Sigmoid colon (tissue), 7 donors: Measurements from ENCODE around the gene GRID1. TPM values are rescaled to one million over a fixed set of nuclear protein-coding genes. Genes with fewer than 3 reads are reported as not detected.

Source experiments
- DNase-seq: peaks from one replicate; pipeline ENCODE4 v3.0.0-alpha.2; 2019
- H3K27ac ChIP-seq, 4 donors: fragments of 200-600 bp; sonication (generic); one replicate each; pipeline ENCODE4 v1.5.1; 2016 to 2019; ENCODE audit warnings: mild to moderate bottlenecking in 1 of 4
- H3K27me3 ChIP-seq, 3 donors: fragments of 200-600 bp; sonication (generic); one replicate each; pipeline ENCODE4 v1.5.1; 2019; ENCODE audit warnings: mild to moderate bottlenecking in 1 of 3
- H3K36me3 ChIP-seq, 4 donors: fragments of 200-600 bp; sonication (generic); one replicate each; pipeline ENCODE4 v1.5.1; 2016 to 2019
- H3K4me1 ChIP-seq, 4 donors: fragments of 200-600 bp; sonication (generic); one replicate each; pipeline ENCODE4 v1.5.1; 2017 to 2019
- H3K4me3 ChIP-seq, 4 donors: fragments of 200-600 bp; sonication (generic); one replicate each; pipeline ENCODE4 v1.5.1; 2017 to 2019; ENCODE audit warnings: mild to moderate bottlenecking in 2 of 4, moderate library complexity in 1 of 4
- H3K9me3 ChIP-seq, 4 donors: fragments of 200-600 bp in 3 of 4; sonication (generic) in 3 of 4; one replicate each; pipeline versions ENCODE4 v1.5.1 to v1.6.1; 2013 to 2019
- EP300 ChIP-seq, 4 donors: sonication (generic); formaldehyde crosslinking; IDR thresholded peaks; one replicate each; pipeline ENCODE4 v1.6.1; 2017; ENCODE audit warnings: antibody characterized with exemption in 4 of 4
- POLR2A ChIP-seq, 2 donors: fragments of 450-650 bp; IDR thresholded peaks; one replicate each; pipeline ENCODE4 v1.6.1; 2016; ENCODE audit warnings: antibody characterized with exemption in 2 of 2, mild to moderate bottlenecking in 2 of 2, moderate library complexity in 2 of 2
- POLR2AphosphoS5 ChIP-seq, 4 donors: sonication (generic); formaldehyde crosslinking; IDR thresholded peaks; one replicate each; pipeline ENCODE4 v1.6.1; 2017; ENCODE audit warnings: antibody characterized with exemption in 4 of 4
- WGBS, 2 donors: extraction: QIAGEN DNeasy Blood & Tissue Kit; methylation state at CpG; one replicate each; pipeline ENCODE4 v1.1.7; 2013; 5-methylcytosine and 5-hydroxymethylcytosine counted together
- intact Hi-C: fragments of 100-400 bp; cut with DNase I; formaldehyde crosslinking; loops from one replicate; pipeline ENCODE4 v1.15.1; 2023
- polyA plus RNA-seq, 3 donors: library from polyadenylated mRNA; stranded (reverse); fragments of 200-250 nt; gene quantifications; one replicate each; pipeline ENCODE4 v1.2.3, GENCODE V29; 2013
- total RNA-seq, 4 donors: library from RNA; depleted of rRNA; stranded (reverse); fragments of >200 nt; gene quantifications; one replicate each; pipeline ENCODE4 v1.1.0, GENCODE V29; 2016
- TF ChIP-seq, protein P1 (sequence below), 4 experiments: fragments of 450-650 bp in 3 of 4; fragments of 200-600 bp in 1 of 4; IDR thresholded peaks; one replicate each; pipeline ENCODE4 v1.5.1; 2016 to 2019; ENCODE audit warnings: antibody characterized with exemption in 4 of 4, mild to moderate bottlenecking in 3 of 4, moderate library complexity in 2 of 4
- donor health status: healthy with polysubstance abuse.
- donor health status: Bipolar disorder and iron deficiency.
- donor health status: healthy.

GRID1 gene
- total and polyA plus RNA-seq, 7 donors, result 0.66 to 4.7 (median 1.1) TPM; not detected in 2

DNA sequence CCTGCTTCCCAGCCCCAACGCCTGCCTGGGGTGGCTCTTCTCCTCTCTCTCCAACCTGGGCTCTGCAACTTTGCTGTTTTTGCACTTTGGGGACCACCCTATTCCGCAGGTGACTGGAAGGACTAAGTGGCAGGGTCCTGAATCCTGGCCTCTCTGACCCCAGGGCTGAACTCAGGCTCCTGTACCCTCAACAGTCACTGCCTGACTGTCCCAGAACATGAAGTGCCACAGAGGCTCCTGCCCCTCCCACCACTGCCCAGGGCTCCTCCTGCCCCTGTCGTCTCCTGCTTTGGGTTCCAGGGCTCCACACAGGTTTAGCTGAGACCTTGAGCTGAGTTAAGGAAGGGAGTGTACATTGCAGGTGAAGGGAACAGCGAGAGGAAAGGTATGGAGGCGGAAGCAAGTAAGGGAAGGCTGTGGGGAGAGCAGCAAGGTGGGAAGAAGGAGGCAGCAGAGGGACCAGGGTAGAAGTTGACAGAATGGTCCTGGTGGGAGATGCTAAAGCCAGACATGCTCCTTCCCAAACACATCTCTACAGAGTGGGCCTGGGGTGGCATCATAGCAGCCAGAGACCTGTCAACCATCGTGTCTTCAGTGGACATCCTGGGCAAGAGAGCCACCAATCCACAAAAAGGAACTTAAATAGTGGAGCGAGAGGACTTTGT lies 5.7 kb upstream of the GRID1 start:
- Histone ChIP-seq H3K36me3 (no peaks in the 10 kb centered on the region), H3K27me3 (peaks cover 9 to 68% (median 55%) of the 10 kb centered on the region in 3 donors), H3K9me3 (no peaks in the 10 kb centered on the region), H3K4me3 (no peak overlapping the region), H3K27ac (no peak overlapping the region), H3K4me1 (peaks cover 0 to 13% (median 9%) of the 10 kb centered on the region in 4 donors)
- peak; percentile 42 for DNase-seq
- no peak for TF ChIP-seq POLR2AphosphoS5 (IDR thresholded peaks at IDR 0.05)
- TF ChIP-seq, protein P1, sequence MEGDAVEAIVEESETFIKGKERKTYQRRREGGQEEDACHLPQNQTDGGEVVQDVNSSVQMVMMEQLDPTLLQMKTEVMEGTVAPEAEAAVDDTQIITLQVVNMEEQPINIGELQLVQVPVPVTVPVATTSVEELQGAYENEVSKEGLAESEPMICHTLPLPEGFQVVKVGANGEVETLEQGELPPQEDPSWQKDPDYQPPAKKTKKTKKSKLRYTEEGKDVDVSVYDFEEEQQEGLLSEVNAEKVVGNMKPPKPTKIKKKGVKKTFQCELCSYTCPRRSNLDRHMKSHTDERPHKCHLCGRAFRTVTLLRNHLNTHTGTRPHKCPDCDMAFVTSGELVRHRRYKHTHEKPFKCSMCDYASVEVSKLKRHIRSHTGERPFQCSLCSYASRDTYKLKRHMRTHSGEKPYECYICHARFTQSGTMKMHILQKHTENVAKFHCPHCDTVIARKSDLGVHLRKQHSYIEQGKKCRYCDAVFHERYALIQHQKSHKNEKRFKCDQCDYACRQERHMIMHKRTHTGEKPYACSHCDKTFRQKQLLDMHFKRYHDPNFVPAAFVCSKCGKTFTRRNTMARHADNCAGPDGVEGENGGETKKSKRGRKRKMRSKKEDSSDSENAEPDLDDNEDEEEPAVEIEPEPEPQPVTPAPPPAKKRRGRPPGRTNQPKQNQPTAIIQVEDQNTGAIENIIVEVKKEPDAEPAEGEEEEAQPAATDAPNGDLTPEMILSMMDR (IDR thresholded peaks at IDR 0.05), result no peak
- no peak for TF ChIP-seq POLR2A (IDR thresholded peaks at IDR 0.05)
- no peak for TF ChIP-seq EP300 (IDR thresholded peaks at IDR 0.05)
- 65 to 68% methylated on average over 7 of the region's 7 CpGs for WGBS, 2 donors
- intact Hi-C loops, result no loop called here

DNA sequence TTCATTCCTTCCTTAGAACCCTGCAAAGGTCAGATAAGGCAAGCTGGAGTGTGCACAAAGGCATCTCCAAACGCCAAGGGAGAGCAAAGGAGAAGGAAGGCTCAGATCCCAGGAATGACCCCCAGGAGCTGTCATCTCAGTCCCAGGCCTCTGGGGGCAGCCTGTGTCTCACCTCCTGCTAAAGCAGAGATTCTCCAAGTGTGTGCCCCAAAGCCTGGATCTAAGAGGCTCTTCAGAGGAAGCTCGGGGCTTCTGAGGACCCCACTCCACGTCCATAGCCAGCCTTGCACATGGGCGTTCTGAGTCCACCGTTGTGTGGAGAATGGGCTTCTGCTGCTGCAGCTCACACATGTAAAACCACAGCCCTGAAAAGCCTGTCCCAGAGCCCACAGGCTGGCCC lies 5.1 kb upstream of the GRID1 start:
- peaks cover 14 to 69% (median 58%) of the 10 kb centered on the region in 3 donors for H3K27me3 ChIP-seq
- no peaks in the 10 kb centered on the region for H3K36me3 ChIP-seq
- intact Hi-C loops, result no loop called here
- TF ChIP-seq EP300 (IDR thresholded peaks at IDR 0.05) (no peak), POLR2AphosphoS5 (IDR thresholded peaks at IDR 0.05) (no peak), POLR2A (IDR thresholded peaks at IDR 0.05) (no peak)
- TF ChIP-seq, protein P1 (IDR thresholded peaks at IDR 0.05), result no peak
- H3K27ac ChIP-seq, result no peak overlapping the region
- peak; percentile 27 for DNase-seq
- peaks cover 0 to 13% (median 9%) of the 10 kb centered on the region in 4 donors for H3K4me1 ChIP-seq
- WGBS, 2 donors, result 81 to 82% methylated on average over 5 of the region's 5 CpGs
- H3K4me3 ChIP-seq, result no peak overlapping the region
- no peaks in the 10 kb centered on the region for H3K9me3 ChIP-seq

DNA sequence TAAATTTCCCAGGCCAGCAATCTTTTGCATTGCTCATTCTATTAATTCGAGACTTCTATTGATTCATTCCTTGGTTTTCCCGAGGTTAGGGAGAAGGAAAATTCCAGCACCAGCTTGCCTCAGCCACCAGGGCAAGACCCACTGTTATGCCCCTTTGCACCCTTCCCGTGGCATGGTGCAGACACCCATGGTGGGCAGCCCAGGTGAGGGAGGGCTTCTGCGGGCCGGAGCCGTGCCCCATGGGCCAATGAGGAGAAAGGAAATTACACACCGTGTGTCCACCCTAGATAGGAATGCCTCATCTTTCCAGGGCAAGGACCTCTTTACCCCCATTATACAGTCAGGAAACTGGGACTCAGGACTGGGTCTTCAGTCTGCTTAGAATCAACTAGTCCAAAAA lies 4.5 kb upstream of the GRID1 start:
- Histone ChIP-seq H3K9me3 (no peaks in the 10 kb centered on the region), H3K4me3 (no peak overlapping the region), H3K27ac (no peak overlapping the region), H3K4me1 (peaks cover 0 to 13% (median 12%) of the 10 kb centered on the region in 4 donors), H3K27me3 (peaks cover 14 to 70% (median 58%) of the 10 kb centered on the region in 3 donors), H3K36me3 (no peaks in the 10 kb centered on the region)
- WGBS, 2 donors, result 80% methylated on average over 7 of the region's 7 CpGs
- intact Hi-C loops, result no loop called here
- peak; percentile 10 for DNase-seq
- TF ChIP-seq POLR2AphosphoS5 (IDR thresholded peaks at IDR 0.05) (no peak), POLR2A (IDR thresholded peaks at IDR 0.05) (no peak), EP300 (IDR thresholded peaks at IDR 0.05) (no peak)
- TF ChIP-seq, protein P1 (IDR thresholded peaks at IDR 0.05), result no peak

DNA sequence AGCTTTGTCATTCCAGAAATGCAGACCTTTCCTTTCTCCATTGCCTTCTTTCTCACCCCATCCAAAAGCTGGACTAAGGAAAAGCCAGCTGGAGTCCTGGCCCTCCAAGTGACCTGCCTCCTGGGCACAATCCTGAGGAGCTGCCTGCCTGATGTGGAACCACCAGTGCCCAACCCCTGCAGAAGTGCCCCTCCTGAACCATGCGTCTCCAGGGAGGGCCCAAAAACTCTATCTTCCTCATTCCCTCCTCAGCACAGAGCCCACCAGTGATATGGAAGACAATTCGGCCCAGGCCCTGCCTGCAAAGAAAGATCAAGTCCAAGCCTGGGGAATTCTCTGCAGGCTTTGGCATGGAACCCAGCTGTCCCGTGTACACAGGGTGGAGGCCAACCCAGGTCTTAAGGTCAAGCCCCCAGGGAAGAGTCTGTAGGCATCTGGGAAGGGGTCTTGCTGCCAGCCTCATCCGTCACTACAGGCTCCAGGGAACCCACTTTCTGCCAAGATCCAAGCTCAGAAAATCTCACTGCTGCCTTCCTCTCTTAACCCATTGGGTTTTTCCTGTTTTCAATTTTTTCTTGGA lies 3.5 kb upstream of the GRID1 start:
- Histone ChIP-seq H3K9me3 (no peaks in the 10 kb centered on the region), H3K36me3 (no peaks in the 10 kb centered on the region), H3K4me1 (peaks cover 0 to 23% (median 20%) of the 10 kb centered on the region in 4 donors), H3K27me3 (peaks cover 22 to 81% (median 67%) of the 10 kb centered on the region in 3 donors), H3K4me3 (no peak overlapping the region), H3K27ac (no peak overlapping the region)
- DNase-seq, result peak; percentile 22
- intact Hi-C loops, result no loop called here
- no peak for TF ChIP-seq POLR2AphosphoS5 (IDR thresholded peaks at IDR 0.05)
- TF ChIP-seq, protein P1 (IDR thresholded peaks at IDR 0.05), result no peak
- no peak for TF ChIP-seq EP300 (IDR thresholded peaks at IDR 0.05)
- TF ChIP-seq POLR2A (IDR thresholded peaks at IDR 0.05), result no peak
- WGBS, 2 donors, result 79 to 85% methylated on average over 4 of the region's 4 CpGs
